Measurements from ENCODE around the gene RNF208. TPM values are rescaled to one million over a fixed set of nuclear protein-coding genes. Genes with fewer than 3 reads are reported as not detected.
A peak's percentile ranks its signal among the peaks of the same experiment; 100 is the strongest.

Gene RNF208
- total and polyA plus RNA-seq, 3 donors from 2014 or later, result 3.0 to 7.7 (median 4.1) TPM

DNA sequence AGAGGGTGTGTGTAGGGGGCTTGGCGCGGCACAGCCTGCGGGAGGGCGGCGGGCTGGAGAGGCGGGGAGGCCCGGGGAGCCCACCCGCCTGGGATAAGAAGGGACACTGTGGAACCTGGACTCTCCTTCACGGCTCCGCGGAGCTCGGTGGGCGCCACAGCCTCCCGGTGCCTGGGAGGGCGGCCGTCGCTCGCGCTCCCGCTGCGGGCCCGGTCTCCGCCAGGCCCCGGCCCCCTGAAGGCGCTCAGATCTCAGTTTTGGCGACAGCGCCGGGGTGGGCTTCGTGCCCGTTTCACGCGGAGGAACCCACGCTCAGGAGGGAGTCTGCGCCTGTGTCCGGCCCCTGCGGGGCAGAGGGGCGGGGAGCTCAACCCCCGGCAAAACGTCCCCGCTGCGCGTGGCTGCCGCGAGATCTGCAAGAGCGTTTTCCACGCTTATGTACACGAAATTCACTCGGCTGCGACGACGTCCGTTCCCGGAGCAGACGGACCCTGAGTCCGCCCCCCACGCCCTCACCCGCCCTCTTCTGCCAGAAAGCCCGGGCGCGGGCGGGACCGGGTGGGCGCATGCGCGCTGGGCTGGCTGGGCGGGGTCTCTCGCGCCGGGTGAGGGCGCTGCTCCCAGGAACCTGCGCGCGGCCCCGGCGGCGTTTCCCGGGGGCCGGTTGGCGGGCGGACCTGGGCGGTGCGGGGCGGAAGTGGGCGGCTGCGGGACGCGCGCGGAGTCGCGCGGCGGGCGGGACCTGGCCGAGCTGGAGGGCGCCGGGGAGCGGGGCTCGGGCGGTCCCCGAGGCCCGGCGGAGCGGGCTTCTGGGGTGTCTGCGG lies 32.8 kb upstream of the RNF208 start, which contains the start of gene NELFB:
TSS of gene NELFB (plus strand) at position 704 of the 824 bp plus-strand sequence.
- no peak for TF ChIP-seq POLR2A (IDR thresholded peaks at IDR 0.05)
- TF ChIP-seq, protein P1, sequence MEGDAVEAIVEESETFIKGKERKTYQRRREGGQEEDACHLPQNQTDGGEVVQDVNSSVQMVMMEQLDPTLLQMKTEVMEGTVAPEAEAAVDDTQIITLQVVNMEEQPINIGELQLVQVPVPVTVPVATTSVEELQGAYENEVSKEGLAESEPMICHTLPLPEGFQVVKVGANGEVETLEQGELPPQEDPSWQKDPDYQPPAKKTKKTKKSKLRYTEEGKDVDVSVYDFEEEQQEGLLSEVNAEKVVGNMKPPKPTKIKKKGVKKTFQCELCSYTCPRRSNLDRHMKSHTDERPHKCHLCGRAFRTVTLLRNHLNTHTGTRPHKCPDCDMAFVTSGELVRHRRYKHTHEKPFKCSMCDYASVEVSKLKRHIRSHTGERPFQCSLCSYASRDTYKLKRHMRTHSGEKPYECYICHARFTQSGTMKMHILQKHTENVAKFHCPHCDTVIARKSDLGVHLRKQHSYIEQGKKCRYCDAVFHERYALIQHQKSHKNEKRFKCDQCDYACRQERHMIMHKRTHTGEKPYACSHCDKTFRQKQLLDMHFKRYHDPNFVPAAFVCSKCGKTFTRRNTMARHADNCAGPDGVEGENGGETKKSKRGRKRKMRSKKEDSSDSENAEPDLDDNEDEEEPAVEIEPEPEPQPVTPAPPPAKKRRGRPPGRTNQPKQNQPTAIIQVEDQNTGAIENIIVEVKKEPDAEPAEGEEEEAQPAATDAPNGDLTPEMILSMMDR (IDR thresholded peaks at IDR 0.05), result no peak
- DNase-seq, result peak; percentile 94
- no peaks in the 10 kb centered on the region for H3K9me3 ChIP-seq
- peak within 1 kb of the TSS; percentile 69 to 88 for H3K27ac ChIP-seq
- H3K27me3 ChIP-seq, result no peaks in the 10 kb centered on the region
- peaks cover 45% of the 10 kb centered on the region for H3K4me1 ChIP-seq
- intact Hi-C loops (cut with DNase I; ENCODE audit: low total_unique reads), result no loop called here
- WGBS, 2 donors, result 1% methylated on average over 57 to 63 of the region's 105 CpGs
- peak within 1 kb of the TSS; percentile 97 to 98 for H3K4me3 ChIP-seq
- H3K36me3 ChIP-seq (ENCODE audit: low read depth, missing control alignments), result no peaks in the 10 kb centered on the region

DNA sequence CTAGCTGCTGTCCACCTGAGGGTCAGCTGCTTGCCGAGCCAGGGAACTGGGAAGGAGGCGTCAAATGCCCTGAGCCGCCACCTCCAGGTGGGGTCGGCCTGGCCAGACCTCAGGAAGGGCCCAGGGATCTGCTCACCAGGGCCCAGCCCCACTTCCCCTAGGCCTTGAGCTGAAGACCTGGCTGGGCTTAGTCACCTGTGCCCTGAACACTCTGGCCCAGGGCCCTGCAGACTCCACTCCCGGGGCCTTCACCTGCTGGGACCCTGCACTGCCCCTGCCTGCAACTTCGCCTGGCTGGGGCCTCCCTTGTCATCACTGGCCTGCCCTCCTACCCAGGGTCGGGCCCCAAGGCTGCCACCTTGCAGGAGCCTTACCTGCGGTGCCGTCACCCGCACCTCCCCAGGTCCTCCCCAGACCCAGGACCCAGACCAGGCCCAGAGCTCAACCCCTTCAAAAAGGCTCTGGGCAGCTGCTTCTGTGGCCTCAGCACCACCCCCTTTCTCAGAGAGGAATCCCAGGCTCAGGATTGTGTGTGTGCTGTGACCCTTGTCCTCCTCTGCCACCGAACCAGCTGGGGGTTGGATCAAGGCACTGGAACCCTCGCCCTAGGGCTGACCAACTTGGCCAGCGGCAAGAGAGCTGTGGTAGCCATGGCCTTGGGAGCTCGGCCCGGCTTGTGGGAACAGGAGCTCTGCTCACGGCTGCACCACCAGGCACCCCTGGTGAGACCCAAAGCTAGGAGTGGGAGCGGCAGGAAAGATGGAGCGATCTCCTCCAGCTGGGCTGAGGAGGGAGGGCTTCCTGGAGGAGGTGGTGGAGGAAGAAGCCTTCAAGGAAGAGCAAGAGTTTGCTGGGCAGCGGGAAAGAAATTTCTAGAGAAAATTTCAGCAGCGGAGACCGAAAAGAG lies 31.9 kb upstream of the RNF208 start:
- DNase-seq, result no peak
- 24 to 41% methylated on average over 14 to 21 of the region's 21 CpGs for WGBS, 2 donors
- peaks cover 54% of the 10 kb centered on the region for H3K4me1 ChIP-seq
- TF ChIP-seq POLR2A (IDR thresholded peaks at IDR 0.05), result no peak
- TF ChIP-seq, protein P1 (IDR thresholded peaks at IDR 0.05), result no peak
- intact Hi-C loops (cut with DNase I; ENCODE audit: low total_unique reads), result no loop called here
- H3K27me3 ChIP-seq, result no peaks in the 10 kb centered on the region
- H3K9me3 ChIP-seq, result no peaks in the 10 kb centered on the region
- peak overlapping the region; percentile 69 to 88 for H3K27ac ChIP-seq
- no peaks in the 10 kb centered on the region for H3K36me3 ChIP-seq (ENCODE audit: low read depth, missing control alignments)
- peak overlapping the region; percentile 97 to 98 for H3K4me3 ChIP-seq

DNA sequence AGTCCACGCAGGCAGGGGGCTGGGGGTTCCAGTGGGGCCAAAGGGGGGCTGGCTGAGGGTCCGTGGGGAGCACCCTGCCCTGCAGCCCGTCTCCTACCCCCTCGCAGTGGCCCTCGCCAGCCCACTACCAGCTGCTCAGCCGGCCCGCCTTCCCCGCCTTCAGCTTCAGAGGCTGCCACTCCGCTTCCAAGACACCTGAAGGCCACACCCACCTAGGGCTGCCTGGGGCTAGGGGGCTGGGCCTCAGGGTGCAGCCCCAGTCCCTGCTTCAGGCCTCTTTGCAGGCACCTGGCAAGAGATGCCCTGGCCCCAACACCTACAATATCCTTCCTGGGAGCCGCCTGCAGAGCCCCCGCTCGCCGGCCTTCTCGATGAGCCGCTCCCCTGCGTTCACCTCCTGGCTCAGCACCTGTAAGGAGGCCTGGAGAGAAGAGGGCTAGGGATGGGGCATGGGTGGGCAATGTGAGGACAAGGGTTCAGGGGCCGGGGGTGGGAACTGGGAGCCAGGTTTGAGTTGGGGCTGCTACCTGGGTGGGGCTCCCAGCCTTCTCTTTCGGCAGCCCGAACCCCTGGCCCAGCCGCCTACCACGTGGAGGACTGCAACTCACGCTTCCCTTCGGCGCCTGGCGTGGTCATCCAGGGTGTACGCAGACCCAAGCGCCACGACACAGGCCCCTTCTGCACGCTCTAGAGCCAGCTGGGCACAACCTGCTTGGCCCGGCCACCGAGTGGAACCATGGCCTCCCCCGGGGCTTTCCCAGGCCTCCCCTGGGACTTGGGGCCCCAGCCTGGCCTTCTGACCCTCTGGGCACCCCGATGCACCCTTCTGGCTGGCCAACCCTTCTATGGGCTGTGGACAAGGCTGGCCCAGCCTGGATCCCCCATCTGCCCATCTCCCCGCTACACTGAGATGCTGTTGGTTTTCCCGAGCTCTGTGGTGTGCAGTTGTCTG lies 30.8 kb upstream of the RNF208 start:
- no peak for DNase-seq
- H3K27ac ChIP-seq, result no peak overlapping the region
- H3K27me3 ChIP-seq, result no peaks in the 10 kb centered on the region
- no peak for TF ChIP-seq POLR2A (IDR thresholded peaks at IDR 0.05)
- TF ChIP-seq, protein P1 (IDR thresholded peaks at IDR 0.05), result no peak
- intact Hi-C loops (cut with DNase I; ENCODE audit: low total_unique reads), result no loop called here
- no peak overlapping the region for H3K4me3 ChIP-seq
- 83 to 92% methylated on average over 25 to 35 of the region's 35 CpGs for WGBS, 2 donors
- H3K9me3 ChIP-seq, result no peaks in the 10 kb centered on the region
- H3K36me3 ChIP-seq (ENCODE audit: low read depth, missing control alignments), result no peaks in the 10 kb centered on the region
- H3K4me1 ChIP-seq, result peaks cover 56% of the 10 kb centered on the region

DNA sequence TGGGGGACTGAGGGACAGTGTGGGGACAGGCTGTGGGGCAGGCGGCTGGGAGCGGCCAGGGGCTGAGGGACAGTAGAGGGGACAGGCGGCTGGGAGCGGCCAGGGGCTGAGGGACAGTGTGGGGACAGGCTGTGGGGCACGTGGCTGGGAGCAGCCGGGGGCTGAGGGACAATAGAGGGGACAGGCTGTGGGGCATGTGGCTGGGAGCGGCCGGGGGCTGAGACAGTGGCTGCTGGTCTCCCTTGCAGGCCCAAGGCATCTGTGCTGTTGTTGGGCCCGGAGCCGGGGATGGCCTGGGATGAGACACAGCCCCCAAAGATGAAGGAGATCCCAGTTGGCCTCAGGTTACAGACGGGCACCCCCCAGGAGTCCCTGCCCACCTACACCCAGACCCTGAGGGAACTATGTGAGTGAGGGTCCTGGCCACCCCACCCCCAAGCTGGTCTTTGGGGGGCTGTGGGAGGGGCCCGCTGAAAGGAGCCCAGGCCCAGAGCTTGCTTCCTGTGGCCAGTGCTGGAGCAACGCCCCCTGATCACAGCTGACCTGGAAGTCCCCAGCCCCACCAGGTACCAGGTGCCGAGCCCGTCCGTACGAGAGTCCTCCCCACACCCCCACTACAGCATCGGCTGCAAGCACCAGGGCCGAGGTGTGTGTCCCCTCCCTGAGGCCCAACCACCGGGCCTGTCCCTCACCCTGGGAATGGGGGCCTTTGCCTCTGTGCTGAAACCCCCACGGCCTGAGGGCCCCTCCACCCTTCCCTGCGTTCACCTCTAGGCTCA lies 29.6 kb upstream of the RNF208 start:
- Histone ChIP-seq H3K27ac (peak overlapping the region; percentile 18 to 36), H3K4me3 (no peak overlapping the region), H3K4me1 (peaks cover 64% of the 10 kb centered on the region), H3K9me3 (no peaks in the 10 kb centered on the region), H3K27me3 (no peaks in the 10 kb centered on the region), H3K36me3 (ENCODE audit: low read depth, missing control alignments) (no peaks in the 10 kb centered on the region)
- TF ChIP-seq POLR2A (IDR thresholded peaks at IDR 0.05), result no peak
- TF ChIP-seq, protein P1 (IDR thresholded peaks at IDR 0.05), result no peak
- intact Hi-C loops (cut with DNase I; ENCODE audit: low total_unique reads), result no loop called here
- 88 to 91% methylated on average over 9 to 21 of the region's 22 CpGs for WGBS, 2 donors
- no peak for DNase-seq

Measured in testis (tissue), 3 donors.